Measurements from ENCODE around the gene ATPAF1.

ATPAF1 gene

GRCh38 chr1:46615735-46616134, 52.4 kb downstream of the ATPAF1 start:
- peak; percentile 70 for DNase-seq (ENCODE audit: low spot score)
- Histone ChIP-seq H3K27ac (peak overlapping the region; percentile 94 to 96), H3K4me3 (peak overlapping the region; percentile 80)
- no peak for TF ChIP-seq CTCF (IDR thresholded peaks at IDR 0.05)

- peak overlapping the region; percentile 94 to 96 for H3K27ac ChIP-seq
- H3K4me3 ChIP-seq: peak overlapping the region; percentile 80
- no peak for TF ChIP-seq CTCF (IDR thresholded peaks at IDR 0.05)
- peak; percentile 53 for DNase-seq (ENCODE audit: low spot score)
These were observed 53.1 kb downstream of the ATPAF1 start for GRCh38 chr1:46615088-46615487.

- DNase-seq (ENCODE audit: low spot score): peak; percentile 69
- Histone ChIP-seq H3K4me3 (peak overlapping the region; percentile 80), H3K27ac (peak overlapping the region; percentile 94 to 96)
- no peak for TF ChIP-seq CTCF (IDR thresholded peaks at IDR 0.05)
These were observed 53.6 kb downstream of the ATPAF1 start for GRCh38 chr1:46614604-46614984.

GRCh38 chr1:46613661-46614603, 54.2 kb downstream of the ATPAF1 start:
- no peak for TF ChIP-seq CTCF (IDR thresholded peaks at IDR 0.05)
- DNase-seq (ENCODE audit: low spot score): peak; percentile 93
- peak overlapping the region; percentile 80 for H3K4me3 ChIP-seq
- peak overlapping the region; percentile 94 to 96 for H3K27ac ChIP-seq

GRCh38 chr1:46612937-46613660, 55.1 kb downstream of the ATPAF1 start:
- DNase-seq (ENCODE audit: low spot score): peak; percentile 73
- TF ChIP-seq CTCF (IDR thresholded peaks at IDR 0.05): no peak
- Histone ChIP-seq H3K27ac (peak overlapping the region; percentile 94 to 96), H3K4me3 (peak overlapping the region; percentile 80)

GRCh38 chr1:46611691-46612221, 56.4 kb downstream of the ATPAF1 start:
- peak overlapping the region; percentile 45 for H3K4me3 ChIP-seq
- TF ChIP-seq CTCF (IDR thresholded peaks at IDR 0.05): no peak
- H3K27ac ChIP-seq: peak overlapping the region; percentile 50 to 76
- DNase-seq (ENCODE audit: low spot score): no peak

Measured in coronary artery (tissue), 2 donors.